HG03378 (cell line): Measurements from ENCODE around the gene EFNB2.

Experiments
- ATAC-seq: cut with Tn5 transposase; IDR thresholded peaks from one replicate; pipeline ENCODE4 v1.9.1; 2021; ENCODE audit warnings: mild to moderate bottlenecking, moderate library complexity; ENCODE audit not compliant: unreplicated experiment

Gene EFNB2

GRCh38 chr13:106455777-106456176 is 79.7 kb downstream of the EFNB2 start:
- ATAC-seq: no peak

DNA sequence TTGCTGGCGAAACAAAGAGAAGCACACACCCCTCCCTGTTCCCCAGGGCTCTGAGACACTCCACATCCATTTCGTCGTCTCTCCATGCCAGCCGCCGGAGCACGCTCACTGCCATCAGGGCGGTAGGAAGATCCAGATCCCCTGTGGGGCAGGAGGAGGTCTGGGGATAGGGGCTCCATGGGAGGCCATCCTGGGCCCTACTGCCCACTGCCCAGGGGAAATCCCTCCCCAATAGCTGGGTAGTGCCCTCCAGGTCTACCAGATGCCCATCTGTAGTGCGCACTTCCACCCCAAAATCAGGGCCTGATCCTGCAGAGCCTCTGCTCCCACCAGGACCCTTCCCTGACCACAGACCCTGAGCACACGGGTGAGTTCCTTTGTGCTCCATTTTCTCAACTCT is 80.3 kb downstream of the EFNB2 start:
- ATAC-seq: no peak

- no peak for ATAC-seq
These were observed 82.4 kb downstream of the EFNB2 start for GRCh38 chr13:106453101-106453500.

DNA sequence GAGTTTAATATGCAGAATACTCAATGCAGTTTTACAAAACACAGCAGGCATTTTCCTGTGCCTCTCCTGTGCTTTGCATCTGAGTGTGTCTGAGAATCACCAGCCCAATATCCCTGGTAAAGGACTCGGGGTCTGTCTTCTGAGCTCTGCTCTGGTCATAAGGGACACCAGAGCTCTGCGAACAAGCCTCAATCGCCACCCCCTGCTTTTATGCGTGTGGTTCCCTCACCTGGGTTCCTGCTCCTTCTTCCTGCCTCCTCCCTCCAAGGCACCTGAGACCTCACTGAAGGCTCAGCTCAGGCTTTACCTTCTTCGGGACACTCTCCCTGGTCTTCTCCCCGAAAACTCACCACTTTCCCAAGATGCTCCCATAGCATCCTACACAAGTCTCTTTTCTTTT is 84.5 kb downstream of the EFNB2 start:
- no peak for ATAC-seq

- ATAC-seq: no peak
These were observed 86.4 kb downstream of the EFNB2 start for GRCh38 chr13:106449096-106449495.

- ATAC-seq: no peak
These were observed 89.5 kb downstream of the EFNB2 start for GRCh38 chr13:106445996-106446395.

DNA sequence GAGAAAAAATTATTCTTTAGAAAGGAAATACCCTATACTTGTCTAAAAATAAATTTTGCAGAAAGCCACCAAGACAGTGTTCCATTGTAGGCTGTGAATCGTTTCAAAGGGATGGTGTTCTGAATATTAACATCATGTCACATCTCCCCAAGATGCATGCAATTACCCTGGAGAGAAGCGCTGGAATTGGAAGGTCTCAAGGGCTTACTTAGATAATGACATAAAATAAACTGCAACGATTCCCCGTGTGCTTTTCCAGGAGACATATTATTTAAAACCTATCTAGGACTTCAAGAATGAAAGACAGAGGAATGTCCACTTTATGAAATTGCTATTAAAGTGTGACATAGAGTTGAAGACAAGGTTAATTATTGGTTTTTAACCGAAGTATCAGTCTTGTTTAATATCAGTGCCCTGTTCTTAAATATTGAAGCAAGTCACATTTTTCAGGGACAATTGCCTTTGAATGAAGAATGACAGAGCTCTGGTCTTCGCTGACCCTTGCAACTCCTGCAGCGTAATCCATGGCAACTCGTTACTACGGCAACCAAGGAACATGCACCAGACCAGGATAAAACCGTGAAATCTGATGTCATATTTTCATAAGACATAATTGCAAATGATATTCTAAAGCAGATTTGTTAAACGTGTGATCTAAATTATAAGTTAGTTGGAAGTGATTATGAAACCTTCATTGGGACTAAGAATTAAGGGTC is 91.7 kb downstream of the EFNB2 start:
- ATAC-seq: no peak

DNA sequence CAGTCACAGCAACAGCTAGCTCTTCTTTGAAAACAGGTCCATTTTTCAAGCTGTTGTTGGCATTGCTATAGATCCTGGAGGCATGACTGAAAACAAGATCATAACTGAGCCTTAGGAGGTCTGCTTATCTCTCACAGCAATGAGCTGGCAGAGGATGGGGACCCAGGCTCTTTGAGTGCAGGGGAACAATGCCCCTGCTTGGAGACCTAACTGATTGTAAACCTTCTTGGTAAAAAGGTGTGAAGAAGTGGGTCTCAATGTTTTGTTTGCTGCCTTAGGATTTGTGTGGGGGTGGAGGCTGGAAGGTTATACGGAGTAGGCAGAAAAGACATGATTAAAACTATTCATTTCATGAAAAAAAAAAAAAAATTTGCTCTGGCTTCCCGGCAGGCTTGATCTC is 94.6 kb downstream of the EFNB2 start:
- no peak for ATAC-seq
